NCI-H82 (cell line): ENCODE measurements around the gene GLS.

ENCODE experiments used
- DNase-seq: peaks from one replicate; lab custom pipeline; 2025; lab: John Stamatoyannopoulos, UW

GLS gene

DNA sequence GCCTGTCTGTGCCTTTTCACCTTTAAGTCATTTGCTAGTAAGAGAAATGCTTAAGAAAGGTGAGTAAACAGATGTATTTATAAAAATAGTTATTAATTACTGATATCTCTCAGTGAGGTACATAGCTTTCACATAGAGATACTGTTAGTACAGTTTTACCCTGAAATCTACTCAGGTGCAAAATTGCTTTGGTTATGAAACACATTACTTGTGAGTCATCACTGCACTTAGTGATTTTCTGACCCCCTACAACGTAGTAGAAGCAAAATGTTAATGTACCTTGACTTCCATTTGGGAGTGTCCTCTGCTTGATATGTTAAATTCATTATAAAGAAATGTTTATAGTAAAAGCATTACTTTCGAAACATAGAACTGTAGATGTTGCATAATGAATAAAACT, 6.5 kb downstream of the GLS start:
- DNase-seq = no peak

DNA sequence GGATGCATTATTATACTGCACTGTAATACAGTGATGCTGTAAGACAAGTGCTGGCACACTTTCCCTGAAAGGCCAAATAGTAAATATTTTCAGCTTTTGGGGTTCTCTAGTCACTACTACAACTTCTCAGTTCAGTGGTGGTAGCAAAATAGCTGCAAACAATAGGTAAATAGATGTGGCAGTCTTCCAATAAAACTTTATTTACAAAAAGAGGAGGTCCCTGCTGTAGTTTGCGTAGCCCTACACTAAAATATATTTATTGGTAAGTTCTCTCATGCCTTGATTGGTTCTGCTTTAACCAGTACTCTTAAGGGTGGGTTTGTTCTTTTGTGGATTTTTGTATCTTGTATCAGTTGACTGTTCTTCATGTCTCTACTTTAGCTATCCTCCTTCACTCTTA, 7.8 kb downstream of the GLS start:
- DNase-seq = no peak

DNA sequence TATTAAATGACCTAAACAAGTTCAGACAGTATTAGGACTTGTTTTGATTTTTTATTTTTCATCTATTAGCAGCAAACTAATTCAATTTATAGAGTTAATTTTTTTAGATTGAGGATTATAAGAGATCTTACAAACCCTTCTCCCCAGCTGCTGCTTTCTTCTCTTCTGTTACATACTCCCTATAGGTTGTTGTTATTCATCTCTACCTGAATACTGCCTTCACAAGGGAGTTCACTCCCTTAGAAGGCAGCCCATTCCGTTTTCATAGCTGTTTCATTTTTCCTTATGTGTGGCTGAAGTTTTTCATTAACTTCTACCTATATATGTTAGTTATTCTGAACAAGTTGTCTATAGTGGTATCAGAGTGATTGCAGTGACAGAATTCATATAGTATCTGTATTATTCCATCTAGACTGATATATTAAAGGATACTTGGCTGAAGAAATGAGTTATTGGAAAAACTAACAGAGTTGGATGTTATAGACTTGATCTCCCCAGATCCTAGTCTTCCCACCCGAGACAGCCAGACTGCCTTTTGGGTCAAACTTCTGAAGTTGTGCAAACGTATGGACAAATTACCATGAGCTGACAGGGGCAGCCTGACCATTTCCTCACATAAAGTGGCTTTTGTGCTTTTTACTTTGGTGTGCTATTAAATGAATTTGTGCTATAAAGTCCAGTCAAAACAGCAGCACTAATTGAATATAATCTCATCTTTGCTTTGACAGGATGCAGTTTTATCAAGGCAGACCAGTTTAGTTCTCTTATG, 8.7 kb downstream of the GLS start:
- DNase-seq = peak; percentile 7

DNA sequence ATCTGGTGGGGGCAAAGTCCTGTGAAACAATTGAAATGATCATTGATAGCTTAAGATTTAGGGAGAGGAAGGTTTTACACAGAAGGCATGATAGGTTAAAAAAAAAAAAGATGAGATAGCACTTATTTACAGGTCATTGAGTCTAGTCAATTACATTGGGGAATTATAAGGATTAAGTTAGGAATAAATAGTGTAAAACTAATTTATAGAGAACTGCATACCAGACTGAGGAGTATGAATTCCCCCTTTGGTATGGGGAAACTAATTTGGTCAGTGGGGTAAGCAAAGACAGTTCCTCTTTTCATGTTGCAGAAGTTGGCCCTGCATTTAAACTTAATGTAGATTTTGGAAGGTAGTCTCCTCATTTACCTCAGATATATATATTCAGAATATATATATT, 10.8 kb downstream of the GLS start:
- no peak for DNase-seq

DNA sequence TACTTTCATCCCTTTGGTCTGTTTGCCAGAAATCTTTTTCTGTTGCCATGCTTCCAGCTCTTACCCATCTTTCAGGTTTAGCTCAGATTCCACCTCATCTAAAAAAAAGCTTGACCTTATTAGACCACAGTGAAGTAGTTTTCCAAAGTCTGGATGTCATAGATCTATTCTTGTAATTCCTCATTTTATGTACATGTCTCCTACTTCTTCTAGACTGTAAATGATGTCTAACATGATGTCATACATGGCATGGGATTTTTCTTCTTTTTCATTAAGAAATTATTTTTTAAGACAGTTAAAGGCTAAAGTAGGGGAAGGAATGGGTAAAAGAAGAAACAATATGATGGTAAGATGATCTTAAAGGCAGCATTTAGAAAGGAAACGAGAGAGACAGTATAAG, 11.3 kb downstream of the GLS start:
- no peak for DNase-seq

DNA sequence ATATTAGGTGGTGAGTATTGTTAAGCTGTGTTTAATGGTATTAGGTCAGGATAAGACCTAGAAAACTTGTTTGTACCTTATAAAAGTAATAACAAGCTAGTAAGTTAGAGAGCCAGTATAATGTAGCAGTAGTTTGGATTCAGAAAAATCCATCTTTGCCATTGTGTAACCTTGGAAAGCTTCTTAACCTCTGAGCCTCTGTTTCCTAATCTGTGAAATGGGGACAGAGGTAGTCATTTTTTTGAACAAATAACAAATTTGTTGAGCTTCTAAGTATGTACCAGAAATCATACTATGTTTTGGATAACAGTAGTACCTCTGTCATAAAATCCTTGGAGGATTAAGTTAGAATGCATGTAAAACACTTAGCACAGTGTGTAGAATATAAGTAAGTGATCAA, 12.5 kb downstream of the GLS start:
- no peak for DNase-seq

DNA sequence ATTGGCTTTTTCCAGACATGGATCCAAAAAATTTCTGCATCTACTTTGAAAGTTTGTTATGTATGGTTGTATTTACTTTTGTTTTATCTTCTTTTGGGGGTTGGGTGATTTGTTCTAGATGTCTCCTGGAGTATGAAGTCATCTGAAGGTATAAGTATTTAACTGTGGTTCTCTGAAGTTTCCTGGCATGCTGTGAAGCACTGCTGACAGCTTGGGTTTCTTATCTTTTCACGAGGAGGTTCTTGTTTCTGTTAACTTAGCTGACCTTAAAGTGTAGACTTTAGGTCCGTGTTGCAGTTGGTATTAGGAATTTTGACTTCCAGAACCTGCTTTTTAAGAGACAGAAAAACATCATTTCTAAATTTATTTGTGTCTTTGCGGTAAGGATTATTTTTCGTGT, 15.9 kb downstream of the GLS start:
- no peak for DNase-seq

DNA sequence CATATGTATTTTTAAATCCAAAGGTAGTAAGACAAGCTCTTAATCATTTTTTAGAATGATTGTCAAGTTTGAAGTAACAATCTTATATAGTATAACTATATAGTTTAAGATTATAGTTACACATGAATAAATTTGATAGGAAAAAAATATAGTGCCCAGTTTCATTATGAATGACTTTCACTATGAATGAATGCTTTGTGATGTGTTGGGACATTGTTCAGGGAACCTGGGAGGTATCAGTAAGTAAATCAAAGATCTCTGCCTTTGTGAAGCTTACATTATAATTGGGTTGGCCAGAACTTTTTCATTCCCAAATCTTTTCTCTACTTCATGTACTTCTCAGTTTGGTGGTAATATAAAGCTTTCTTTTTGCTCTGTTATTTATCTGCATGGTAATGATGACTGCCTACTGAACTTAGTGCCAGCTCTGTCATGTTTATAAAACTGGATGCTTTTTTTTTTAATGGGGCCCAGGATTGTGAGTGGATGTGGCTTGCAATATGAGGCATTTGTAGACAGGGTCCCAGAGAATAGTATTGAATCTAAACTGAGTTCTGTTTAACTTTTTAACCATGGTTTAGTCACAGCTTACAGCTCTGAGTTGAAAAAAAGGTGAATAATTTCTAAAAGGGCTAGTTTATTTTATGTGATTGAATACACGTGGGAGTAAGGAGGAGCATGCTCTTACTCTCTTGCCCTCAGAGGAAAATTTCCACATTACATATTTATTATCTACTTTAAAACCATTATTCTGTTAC, 23.3 kb downstream of the GLS start:
- no peak for DNase-seq

DNA sequence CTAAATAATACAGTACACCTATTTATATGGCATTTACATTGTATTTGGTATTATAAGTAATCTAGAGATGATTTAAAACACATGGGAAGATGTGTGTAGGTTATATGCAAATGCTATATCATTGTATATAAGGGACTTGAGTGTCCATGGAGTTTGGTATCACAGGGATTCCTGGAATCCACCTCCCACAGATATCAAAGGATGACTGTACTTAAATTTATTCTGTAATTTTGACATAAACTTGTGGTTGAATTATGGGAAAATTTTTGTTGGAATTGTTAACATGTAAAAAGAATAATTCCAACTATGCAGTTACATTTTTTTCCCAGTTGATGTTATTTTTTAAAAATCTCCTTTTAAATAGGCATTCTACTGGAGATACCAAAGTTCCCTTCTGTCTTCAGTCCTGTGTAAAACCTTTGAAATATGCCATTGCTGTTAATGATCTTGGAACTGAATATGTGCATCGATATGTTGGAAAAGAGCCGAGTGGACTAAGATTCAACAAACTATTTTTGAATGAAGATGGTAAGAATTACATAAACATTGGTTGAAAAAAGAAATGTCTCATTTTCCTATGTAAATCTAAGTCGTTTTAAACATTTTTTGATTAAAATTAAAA, 24.1 kb downstream of the GLS start:
- no peak for DNase-seq

DNA sequence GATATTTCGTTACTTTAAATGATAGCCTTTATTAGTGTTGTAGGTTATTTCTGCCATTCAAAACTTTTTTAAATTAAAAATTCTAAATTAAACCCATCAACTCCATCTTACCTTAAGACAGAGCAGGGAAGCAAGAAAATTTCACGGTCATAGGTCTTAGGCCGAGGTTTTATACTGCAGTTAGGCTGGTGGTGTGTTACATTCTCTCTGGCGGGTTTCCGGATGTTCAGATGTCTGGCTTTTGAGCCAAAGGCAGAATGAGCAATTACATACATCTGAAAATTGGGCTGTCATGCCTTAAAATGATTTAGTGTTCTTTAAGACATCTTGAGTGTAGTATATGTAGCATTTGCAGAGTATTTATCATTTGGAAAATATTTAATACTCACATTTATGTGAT, 27.9 kb downstream of the GLS start:
- no peak for DNase-seq

DNA sequence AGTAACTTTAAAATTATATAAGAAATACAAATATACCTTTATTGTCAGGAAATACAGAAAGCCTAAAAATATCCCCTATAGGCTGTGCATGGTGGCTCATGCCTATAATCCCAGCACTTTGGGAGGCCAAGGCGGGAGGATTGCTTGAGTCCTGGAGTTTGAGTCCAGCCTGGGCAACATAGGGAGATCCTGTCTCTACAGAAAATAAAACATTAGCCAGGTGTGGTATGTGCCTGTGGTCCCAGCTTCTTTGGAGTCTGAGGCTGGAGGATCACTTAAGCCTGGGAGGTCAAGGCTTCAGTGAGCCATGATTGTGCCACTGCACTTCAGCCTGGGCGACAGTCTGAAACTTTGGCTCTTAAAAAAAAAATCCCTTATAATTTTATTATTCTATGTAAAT, 29.1 kb downstream of the GLS start:
- DNase-seq = no peak

DNA sequence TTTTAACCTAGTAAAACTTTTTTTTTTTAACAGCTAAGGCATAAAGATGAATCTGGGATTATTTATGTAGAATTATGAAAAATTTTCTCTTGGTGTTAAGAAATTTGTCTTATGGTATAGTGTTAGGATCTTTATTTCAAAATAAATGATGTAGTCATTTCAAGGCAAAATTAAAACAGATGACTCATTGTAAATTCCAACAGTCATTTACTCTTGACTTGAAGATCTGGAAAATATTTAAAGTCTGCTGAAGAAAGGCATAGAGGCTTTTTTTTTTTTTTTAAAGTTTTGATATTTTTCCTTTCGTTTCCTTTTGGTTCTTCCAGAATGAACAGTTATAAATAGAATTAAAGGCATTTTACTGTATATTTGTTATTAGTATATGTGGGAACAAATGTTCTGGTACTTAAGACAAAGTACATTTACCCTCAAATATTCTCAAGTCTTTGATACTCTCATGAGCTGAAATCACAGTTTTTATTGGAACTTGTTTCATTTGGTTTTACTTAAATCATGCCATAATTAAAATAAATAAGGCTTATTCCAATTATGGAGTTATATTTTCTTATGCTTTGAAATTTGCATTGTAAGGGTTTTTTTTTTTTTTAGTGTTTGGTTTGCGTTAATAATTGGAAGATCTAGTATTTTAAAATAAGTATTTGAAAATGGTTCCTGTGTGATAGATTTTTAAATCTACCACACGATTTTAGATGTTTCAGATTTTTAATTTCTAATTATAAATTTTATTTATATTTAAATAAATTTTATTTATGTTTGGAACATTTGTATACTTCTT, 29.9 kb downstream of the GLS start:
- no peak for DNase-seq

DNA sequence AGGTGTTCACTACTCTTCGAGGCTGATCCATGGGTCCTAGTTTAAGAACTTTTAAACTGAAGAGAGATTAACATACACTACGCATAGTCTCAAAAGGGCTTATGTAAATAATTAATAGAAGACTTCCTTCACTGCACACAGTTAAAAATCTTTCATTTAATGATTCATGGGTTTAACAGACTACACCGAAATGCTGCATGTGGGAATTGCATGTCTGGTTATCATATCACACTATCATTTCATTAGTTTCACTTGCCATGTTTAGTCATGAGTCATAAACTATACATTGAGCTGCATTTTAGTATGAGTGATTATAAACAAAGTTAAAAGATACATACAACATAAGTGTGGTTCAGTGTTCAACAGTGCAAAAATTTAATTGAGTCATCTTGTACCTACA, 31.2 kb downstream of the GLS start:
- no peak for DNase-seq

DNA sequence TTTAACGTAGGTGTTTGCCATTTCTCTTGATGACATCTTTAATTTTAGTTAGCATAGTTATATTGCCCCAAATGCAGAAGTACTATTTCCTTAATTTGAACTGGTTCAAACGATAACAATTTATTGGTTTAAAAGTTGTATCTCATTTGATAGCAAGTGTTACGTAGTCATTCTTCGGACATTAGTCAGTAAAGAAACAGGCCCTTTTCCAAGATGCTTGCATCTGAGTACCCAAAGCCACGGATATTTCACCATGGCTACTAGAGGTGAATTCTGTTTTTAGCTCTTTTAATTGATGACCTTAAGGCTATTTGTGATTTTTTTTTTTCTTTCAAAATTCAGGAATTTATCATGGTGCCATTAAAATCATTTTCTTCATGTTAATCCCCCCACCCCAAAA, 32.1 kb downstream of the GLS start:
- no peak for DNase-seq

DNA sequence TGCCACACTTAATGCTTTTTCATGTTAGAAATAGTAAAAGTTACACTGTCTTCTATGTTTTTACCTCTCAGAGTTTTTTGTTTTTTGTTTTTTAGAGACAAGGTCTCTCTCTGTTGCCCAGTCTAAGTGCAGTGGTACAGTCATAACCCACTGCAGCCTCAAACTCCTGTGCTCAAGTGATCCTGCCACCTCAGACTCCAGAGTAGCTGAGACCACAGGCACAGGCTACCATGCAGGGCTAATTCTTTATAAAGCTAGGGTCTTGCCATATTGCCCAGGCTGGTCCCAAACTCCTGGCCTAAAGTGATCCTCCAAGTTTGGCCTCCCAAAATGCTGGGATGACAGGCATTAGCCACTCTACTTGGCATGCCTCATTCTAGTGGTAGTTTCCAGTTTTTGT, 33.1 kb downstream of the GLS start:
- no peak for DNase-seq

DNA sequence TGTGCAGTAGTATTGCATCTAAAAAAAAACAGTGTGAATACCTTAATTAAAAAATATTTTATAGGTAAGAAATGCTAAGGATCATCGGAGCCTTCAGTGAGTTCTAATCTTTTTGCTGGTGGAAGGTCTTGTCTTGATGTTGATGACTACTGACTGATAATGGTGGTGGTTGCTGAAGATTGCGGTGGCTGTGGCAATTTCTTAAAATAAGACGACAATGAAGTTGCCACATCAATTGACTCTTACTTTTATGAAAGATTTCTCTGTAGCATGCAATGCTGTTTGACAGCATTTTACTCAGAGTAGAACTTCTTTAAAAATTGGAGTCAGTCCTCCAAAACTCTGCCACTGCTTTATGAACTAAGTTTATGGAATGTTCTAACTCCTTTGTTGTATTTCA, 36.2 kb downstream of the GLS start:
- DNase-seq = no peak

DNA sequence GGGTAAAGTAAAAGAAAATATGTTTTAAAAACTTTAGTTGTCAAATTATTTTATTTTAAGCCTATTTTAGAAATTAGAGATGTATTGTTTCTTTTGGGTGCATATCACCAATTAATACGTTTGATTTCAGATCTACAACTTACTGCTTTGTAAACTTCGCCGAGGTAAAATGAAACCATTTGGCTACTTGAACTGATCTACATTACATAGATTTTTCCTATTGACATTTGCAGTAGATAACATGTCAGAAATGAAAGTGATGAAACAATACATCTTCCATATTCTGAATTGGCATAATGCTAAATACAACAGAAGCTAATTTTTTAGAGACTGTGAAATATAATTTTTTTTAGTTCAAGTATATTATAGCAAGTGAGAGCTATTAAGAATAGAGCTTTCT, 39.5 kb downstream of the GLS start:
- no peak for DNase-seq

DNA sequence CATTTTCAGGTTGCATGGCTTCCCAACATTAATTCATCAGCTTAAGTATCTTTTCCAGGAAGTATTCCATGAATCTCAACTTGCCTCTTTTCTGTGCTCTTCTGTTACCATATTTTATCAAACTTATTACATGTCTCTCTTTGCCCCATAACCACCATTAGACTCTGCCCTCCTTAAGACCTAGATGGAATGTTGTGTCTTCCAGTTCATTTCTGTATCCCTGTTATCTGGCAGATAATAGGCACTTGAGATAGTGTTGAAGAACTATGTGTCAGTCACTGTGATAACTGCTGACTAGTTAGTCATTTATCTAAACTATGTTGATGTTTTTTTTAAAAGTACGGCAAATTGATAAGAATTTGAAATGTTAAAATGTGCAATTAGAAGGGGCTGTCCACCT, 41.8 kb downstream of the GLS start:
- DNase-seq = no peak

DNA sequence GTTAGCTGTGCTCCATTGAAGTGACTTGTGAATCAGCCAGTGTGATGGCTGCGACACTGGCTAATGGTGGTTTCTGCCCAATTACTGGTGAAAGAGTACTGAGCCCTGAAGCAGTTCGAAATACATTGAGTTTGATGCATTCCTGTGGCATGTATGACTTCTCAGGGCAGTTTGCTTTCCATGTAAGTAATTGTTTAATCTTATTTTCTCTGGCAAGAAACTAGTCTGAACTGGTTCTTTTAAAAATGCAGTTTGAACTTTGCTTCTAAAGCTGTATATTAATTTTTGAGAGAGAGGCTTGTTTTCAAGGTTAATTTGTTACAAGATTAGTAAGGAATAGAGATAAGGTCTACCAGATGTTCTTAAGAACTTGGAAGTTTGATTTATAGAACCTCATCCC, 46.7 kb downstream of the GLS start:
- no peak for DNase-seq

DNA sequence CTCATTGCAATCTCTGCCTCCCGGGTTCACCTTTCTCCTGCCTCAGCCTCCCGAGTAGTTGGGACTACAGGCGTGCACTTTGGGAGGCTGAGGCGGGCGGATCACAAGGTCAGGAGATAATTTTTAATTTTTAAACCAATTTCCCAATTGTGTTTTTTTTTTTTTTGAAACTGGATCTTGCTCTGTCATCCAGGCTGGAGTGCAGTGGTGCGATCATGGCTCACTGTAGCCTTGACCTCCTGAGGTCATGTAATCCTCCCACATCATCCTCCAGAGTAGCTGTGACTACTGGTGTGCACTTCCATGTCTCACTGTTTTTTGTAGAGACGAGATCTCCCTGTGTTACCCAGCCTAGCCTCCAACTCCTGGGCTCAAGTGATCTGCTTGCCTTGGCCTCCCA, 49.3 kb downstream of the GLS start:
- DNase-seq = no peak

DNA sequence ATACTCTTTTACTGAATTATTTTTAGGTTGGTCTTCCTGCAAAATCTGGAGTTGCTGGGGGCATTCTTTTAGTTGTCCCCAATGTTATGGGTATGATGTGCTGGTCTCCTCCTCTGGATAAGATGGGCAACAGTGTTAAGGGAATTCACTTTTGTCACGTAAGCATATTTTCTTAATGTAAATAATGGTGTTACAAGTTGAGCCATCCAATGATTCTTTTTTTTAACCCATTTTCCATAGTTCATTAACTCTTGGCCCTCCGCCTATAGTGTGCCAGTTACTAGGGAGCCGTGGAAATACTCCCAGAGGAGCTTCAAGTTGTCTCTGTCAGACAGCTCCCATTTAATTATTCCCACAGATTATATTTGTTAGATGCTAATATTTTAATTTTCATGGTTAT, 49.8 kb downstream of the GLS start:
- no peak for DNase-seq

DNA sequence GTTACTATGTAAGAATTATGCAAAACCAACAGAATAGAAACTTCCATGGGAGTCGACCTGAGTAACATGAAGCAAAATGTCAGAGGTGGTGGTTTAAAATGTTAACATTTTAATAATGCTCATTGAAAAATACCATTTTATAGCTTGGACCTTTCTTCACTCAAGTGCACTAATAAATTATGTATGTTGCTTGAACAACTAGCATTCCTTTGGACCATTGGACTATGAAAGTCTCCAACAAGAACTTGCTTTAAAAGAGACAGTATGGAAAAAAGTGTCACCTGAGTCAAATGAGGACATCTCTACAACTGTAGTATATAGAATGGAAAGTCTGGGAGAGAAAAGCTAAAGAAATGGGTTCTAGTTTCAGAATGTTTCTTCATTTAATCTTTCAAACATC, 51.9 kb downstream of the GLS start:
- DNase-seq = no peak

DNA sequence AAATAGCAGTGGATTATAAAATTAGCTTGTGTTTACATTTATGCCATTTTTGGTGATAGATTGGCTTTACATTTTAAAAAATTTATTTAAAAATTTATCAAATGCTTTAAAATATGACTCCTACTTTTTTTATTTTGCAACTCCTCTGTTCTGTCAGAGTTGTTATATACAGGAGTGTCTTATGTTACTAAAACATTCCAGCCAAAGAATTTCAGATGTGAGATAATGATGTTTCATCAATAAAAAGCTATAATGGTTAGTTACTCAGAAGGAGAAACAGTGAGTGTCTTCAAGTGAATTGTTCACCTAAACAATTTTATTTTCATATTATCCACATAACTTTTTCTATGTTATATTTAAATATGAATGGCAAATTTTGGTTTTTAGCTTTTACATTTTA, 52.7 kb downstream of the GLS start:
- DNase-seq = no peak
